NCI-H82 treated with DMSO at 0.1 percent for 48 hours (cell line): ENCODE data around the gene DLG1.

Source experiments
- DNase-seq: peaks from one replicate; lab custom pipeline; 2025; ENCODE audit not compliant: unreplicated experiment; lab: John Stamatoyannopoulos, UW

Gene DLG1

GRCh38 chr3:197298341-197298944 lies at the start of gene DLG1:
TSS of gene DLG1 (minus strand) at chr3:197298612. CDS start at chr3:197297204, 1,408 bp downstream.
- peak; percentile 92 for DNase-seq

- no peak for DNase-seq
These were observed 49.6 kb upstream of the DLG1 start for GRCh38 chr3:197348014-197348413.

GRCh38 chr3:197345390-197345789 lies 47.0 kb upstream of the DLG1 start:
- no peak for DNase-seq

GRCh38 chr3:197344582-197345318 lies 46.3 kb upstream of the DLG1 start:
- DNase-seq, result no peak

- DNase-seq, result no peak
These were observed 45.4 kb upstream of the DLG1 start for GRCh38 chr3:197343656-197344408.

- no peak for DNase-seq
These were observed 44.7 kb upstream of the DLG1 start for GRCh38 chr3:197343111-197343510.

GRCh38 chr3:197340521-197340871 lies 42.1 kb upstream of the DLG1 start:
- DNase-seq, result no peak

- DNase-seq, result no peak
These were observed 41.6 kb upstream of the DLG1 start for GRCh38 chr3:197339841-197340520.

GRCh38 chr3:197338586-197338985 lies 40.2 kb upstream of the DLG1 start:
- no peak for DNase-seq

- no peak for DNase-seq
These were observed 39.2 kb upstream of the DLG1 start for GRCh38 chr3:197337656-197338055.

- DNase-seq, result no peak
These were observed 38.8 kb upstream of the DLG1 start for GRCh38 chr3:197337214-197337613.

GRCh38 chr3:197336348-197336747 lies 37.9 kb upstream of the DLG1 start:
- no peak for DNase-seq

GRCh38 chr3:197335428-197336132 lies 37.2 kb upstream of the DLG1 start:
- no peak for DNase-seq

GRCh38 chr3:197333901-197334639 lies 35.7 kb upstream of the DLG1 start:
- peak; percentile 31 for DNase-seq

- DNase-seq, result peak; percentile 28
These were observed 32.7 kb upstream of the DLG1 start for GRCh38 chr3:197331131-197331530.

GRCh38 chr3:197329382-197329781 lies 31.0 kb upstream of the DLG1 start:
- no peak for DNase-seq

- no peak for DNase-seq
These were observed 29.8 kb upstream of the DLG1 start for GRCh38 chr3:197328198-197328597.

- DNase-seq, result no peak
These were observed 29.3 kb upstream of the DLG1 start for GRCh38 chr3:197327701-197328100.

GRCh38 chr3:197325773-197326172 lies 27.4 kb upstream of the DLG1 start:
- DNase-seq, result no peak

GRCh38 chr3:197322149-197322548 lies 23.7 kb upstream of the DLG1 start:
- DNase-seq, result no peak
